ENCODE measurements around the gene FNDC3B.

FNDC3B gene

GRCh38 chr3:172158741-172159140, 119.4 kb downstream of the FNDC3B start:
- Histone ChIP-seq H4K20me1 (ENCODE audit: insufficient read depth, low read length) (peaks cover 3% of the 10 kb centered on the region; the same call in 1 of the 2 replicates), H3K27ac (ENCODE audit: low read length) (no peak overlapping the region), H2AFZ (ENCODE audit: low read length) (no peak overlapping the region), H3K4me1 (ENCODE audit: low read length) (peaks cover 13% of the 10 kb centered on the region), H3K4me2 (ENCODE audit: low read depth, low read length) (no peak overlapping the region), H3K9ac (ENCODE audit: low read length) (no peak overlapping the region), H3K4me3 (ENCODE audit: low read length) (no peak overlapping the region), H3K27me3 (replicated peaks; ENCODE audit: insufficient read depth, low read length) (no peaks in the 10 kb centered on the region), H3K36me3 (replicated peaks; ENCODE audit: insufficient read depth, low read length) (no peaks in the 10 kb centered on the region), H3F3A (ENCODE audit: insufficient read depth, low read length) (peaks cover 2% of the 10 kb centered on the region; the same call in 1 of the 2 replicates), H3K9me3 (replicated peaks; ENCODE audit: insufficient read depth, low read length) (no peaks in the 10 kb centered on the region), H3K9me2 (replicated peaks; ENCODE audit: insufficient read depth, low read length) (no peaks in the 10 kb centered on the region), H3K79me2 (ENCODE audit: low read length) (peaks cover 99% of the 10 kb centered on the region)
- TF ChIP-seq EZH2phosphoT487 (IDR thresholded peaks at IDR 0.05; ENCODE audit: low read length) (no peak), EZH2 (optimal IDR thresholded peaks at IDR 0.05; ENCODE audit: low read depth, low read length) (no peak), CTCF (IDR thresholded peaks at IDR 0.05; ENCODE audit: low read length) (no peak)
- DNase-seq = no peak

- peaks cover 8% of the 10 kb centered on the region for H3K4me1 ChIP-seq (ENCODE audit: low read length)
- no peak overlapping the region for H2AFZ ChIP-seq (ENCODE audit: low read length)
- H3K4me2 ChIP-seq (ENCODE audit: low read depth, low read length) = no peak overlapping the region
- no peak overlapping the region for H3K27ac ChIP-seq (ENCODE audit: low read length)
- DNase-seq = no peak
- H4K20me1 ChIP-seq (ENCODE audit: insufficient read depth, low read length) = peaks cover 3% of the 10 kb centered on the region; the same call in 1 of the 2 replicates
- no peaks in the 10 kb centered on the region for H3K9me2 ChIP-seq (replicated peaks; ENCODE audit: insufficient read depth, low read length)
- H3K9ac ChIP-seq (ENCODE audit: low read length) = no peak overlapping the region
- H3K9me3 ChIP-seq (replicated peaks; ENCODE audit: insufficient read depth, low read length) = no peaks in the 10 kb centered on the region
- no peaks in the 10 kb centered on the region for H3K27me3 ChIP-seq (replicated peaks; ENCODE audit: insufficient read depth, low read length)
- no peaks in the 10 kb centered on the region for H3K36me3 ChIP-seq (replicated peaks; ENCODE audit: insufficient read depth, low read length)
- no peak for TF ChIP-seq CTCF (IDR thresholded peaks at IDR 0.05; ENCODE audit: low read length)
- no peak for TF ChIP-seq EZH2phosphoT487 (IDR thresholded peaks at IDR 0.05; ENCODE audit: low read length)
- TF ChIP-seq EZH2 (optimal IDR thresholded peaks at IDR 0.05; ENCODE audit: low read depth, low read length) = no peak
- H3K4me3 ChIP-seq (ENCODE audit: low read length) = no peak overlapping the region
- H3K79me2 ChIP-seq (ENCODE audit: low read length) = peaks cover 99% of the 10 kb centered on the region
- H3F3A ChIP-seq (ENCODE audit: insufficient read depth, low read length) = peaks cover 2% of the 10 kb centered on the region; the same call in 1 of the 2 replicates
Measured at GRCh38 chr3:172159376-172159775, 120.0 kb downstream of the FNDC3B start.

- peaks cover 1% of the 10 kb centered on the region for H3K4me1 ChIP-seq (ENCODE audit: low read length)
Measured at GRCh38 chr3:172159962-172160538, 120.7 kb downstream of the FNDC3B start.

More at GRCh38 chr3:172159962-172160538, 120.7 kb downstream of the FNDC3B start:
- H3K4me2 ChIP-seq (ENCODE audit: low read depth, low read length) = no peak overlapping the region
- H3K27me3 ChIP-seq (replicated peaks; ENCODE audit: insufficient read depth, low read length) = no peaks in the 10 kb centered on the region
- H3K4me3 ChIP-seq (ENCODE audit: low read length) = no peak overlapping the region
- no peak for DNase-seq
- peaks cover 99% of the 10 kb centered on the region for H3K79me2 ChIP-seq (ENCODE audit: low read length)
- no peak overlapping the region for H2AFZ ChIP-seq (ENCODE audit: low read length)
- no peaks in the 10 kb centered on the region for H3K9me2 ChIP-seq (replicated peaks; ENCODE audit: insufficient read depth, low read length)
- no peak overlapping the region for H3K9ac ChIP-seq (ENCODE audit: low read length)
- H3K9me3 ChIP-seq (replicated peaks; ENCODE audit: insufficient read depth, low read length) = no peaks in the 10 kb centered on the region
- peaks cover 2% of the 10 kb centered on the region; the same call in 1 of the 2 replicates for H3F3A ChIP-seq (ENCODE audit: insufficient read depth, low read length)
- no peaks in the 10 kb centered on the region for H3K36me3 ChIP-seq (replicated peaks; ENCODE audit: insufficient read depth, low read length)
- TF ChIP-seq EZH2 (optimal IDR thresholded peaks at IDR 0.05; ENCODE audit: low read depth, low read length) (no peak), CTCF (IDR thresholded peaks at IDR 0.05; ENCODE audit: low read length) (no peak), EZH2phosphoT487 (IDR thresholded peaks at IDR 0.05; ENCODE audit: low read length) (no peak)
- peaks cover 3% of the 10 kb centered on the region; the same call in 1 of the 2 replicates for H4K20me1 ChIP-seq (ENCODE audit: insufficient read depth, low read length)
- H3K27ac ChIP-seq (ENCODE audit: low read length) = no peak overlapping the region
